T47D (cell line): ENCODE measurements around the gene MAST3.
"Not testable (repeated sequence)": the region's sequence is repeated elsewhere in the genome, so short reads cannot be mapped to it uniquely, and the experiment has no call there.

Experiments used
- DNase-seq, 2 experiments: peaks; one replicate each; pipeline versions ENCODE4 v3.0.0 to v3.0.0-alpha.2; 2011 to 2012; ENCODE audit warnings: low read depth in 1 of 2, low spot score in 1 of 2
- JUND ChIP-seq: IDR thresholded peaks from 2 replicates; pipeline ENCODE4 v1.6.1; 2012; ENCODE audit warnings: low read depth
- in situ Hi-C: cut with HindIII; loops from 2 replicates; pipeline ENCODE4 v1.10.0; 2016; ENCODE audit warnings: low sequenced_read_pairs, low pct_unique_long_range_greater_than_20kb

The MAST3 gene

DNA sequence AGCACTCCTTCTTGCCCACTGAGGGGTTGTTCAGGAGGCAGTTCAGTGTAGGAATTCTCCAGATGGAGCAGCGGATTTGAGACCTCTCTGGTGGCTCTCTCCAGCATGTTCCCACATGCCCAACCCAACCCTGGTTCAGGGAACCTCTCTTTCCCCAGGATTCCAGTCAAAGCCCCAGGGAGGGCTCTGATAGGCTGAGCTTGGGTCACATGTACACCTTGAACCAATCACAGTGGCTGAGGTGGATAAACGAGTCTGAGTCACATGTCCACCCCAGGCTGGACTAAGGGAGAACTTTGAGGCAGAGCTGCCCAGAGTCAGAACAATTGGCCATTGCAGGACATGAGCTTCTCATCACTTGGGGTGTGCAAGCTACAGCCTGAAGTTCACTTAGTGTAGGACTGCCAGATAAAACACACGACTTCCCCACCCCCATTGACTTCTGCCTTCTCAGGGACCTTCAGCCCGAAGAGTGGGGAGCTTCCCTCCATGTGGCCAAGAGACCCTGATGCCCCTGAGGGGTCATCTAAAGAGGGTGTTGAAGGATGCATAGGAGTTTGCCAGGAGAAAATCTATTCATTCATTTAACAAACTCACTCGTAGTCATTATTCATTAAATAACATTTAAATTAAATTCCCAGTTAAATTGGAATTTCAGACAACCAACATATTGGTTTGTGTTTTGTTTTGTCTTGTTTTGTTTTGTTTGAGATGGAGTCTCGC is 4.0 kb upstream of the MAST3 start:
- in situ Hi-C loops, result no loop called here
- peak in 1 of 2 experiments; percentile 67 for DNase-seq
- TF ChIP-seq JUND, result no peak

DNA sequence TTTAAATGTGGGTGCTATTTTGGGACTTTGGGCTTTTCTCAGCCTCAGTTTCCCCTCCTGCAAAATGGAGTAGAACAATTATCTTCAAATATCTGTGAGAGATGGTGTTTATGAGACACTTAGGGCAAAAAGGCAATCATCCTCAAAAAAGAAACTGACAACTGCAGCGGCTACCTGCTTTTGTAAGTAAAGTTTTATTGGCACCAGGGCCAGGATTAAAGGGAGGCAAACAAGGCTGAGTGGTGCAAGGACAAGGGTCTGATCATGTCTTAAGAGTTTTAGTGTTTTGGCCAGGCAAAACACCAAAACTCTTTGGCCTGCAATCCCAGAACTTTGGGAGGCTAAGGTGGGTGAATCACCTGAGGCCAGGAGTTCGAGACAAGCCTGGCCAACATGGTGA is 1.3 kb upstream of the MAST3 start:
- in situ Hi-C loops, result no loop called here
- DNase-seq, result no peak
- no peak for TF ChIP-seq JUND

DNA sequence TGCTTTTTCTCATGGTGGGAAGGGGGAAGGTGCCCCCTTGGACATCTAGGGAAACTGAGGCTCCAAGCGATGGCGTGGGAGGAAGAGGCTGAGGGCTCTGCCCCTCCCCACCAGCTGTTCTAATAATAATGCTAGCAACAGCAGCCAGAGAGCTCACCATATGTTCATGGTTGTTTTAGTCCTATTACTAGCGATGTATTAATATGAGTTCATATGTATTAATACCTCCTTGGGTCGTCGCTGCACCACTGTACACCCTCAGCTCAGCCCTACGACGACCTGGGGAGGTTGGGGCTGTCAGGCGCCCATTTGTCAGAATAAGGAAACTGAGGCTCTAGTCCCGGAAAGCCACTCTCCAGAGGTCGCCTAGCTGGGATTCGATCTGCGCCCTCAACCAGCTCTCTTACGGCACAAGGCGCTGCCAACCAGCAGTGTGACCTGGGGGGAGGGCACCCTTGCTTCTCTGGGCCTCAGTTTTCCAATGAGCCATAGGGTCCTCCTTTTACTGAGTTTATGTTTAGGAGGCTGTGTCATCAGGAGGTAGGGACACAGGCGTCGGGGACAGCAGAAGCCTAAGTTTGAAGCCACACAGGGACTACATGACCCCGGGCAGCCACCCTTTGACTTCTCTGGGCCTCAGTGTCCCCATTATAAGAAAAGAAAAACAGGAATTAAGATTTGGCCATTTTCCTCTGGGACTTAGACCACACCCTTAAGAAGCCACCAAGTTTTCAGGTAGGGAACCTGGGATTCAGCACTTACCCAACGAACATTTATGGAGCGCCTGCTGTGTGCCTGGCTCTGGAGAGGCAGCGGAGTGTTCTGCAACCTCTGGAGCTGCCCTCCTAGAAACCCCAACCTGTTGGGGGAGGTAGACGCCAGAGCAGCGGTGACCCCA is 664 bp downstream of the MAST3 start:
- in situ Hi-C loops, result no loop called here
- DNase-seq, result no peak
- TF ChIP-seq JUND, result no peak

DNA sequence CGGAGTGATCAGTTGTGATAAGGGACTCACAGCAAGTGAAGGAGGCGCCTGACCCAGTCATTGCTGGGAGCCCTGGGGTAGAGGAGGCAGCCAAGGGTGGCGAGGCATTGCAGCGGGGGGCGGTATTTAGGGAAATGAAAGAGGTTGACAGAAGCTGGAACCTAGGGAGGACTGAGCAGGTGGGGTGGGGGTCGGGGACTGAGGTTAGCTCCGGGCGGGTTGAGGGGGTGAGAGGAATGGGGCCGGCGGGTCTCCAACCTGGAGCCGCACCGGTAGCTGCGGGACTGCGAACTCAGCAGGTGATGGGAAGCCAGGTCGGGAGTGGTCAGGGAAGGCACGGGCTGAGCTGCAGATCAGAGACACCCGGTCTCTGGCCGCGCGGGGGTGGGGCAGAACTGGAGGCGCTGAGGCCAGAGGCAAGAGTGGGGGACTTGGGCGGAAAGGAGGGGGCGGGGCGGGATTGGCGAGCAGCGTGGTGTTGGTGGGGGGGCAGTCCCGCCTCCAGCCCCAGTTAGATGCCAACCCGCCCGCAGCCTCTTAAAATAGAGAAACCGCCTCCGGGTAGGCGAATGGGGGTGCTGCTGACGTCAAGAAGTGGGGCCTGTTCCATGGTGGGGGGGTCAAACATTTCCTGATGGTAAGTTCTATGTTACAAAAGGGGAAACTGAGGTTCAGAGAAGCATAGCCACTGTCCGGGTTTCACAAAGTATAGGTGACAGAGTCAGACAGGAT is 1.5 kb downstream of the MAST3 start:
- no peak for TF ChIP-seq JUND
- DNase-seq, result no peak
- in situ Hi-C loops, result no loop called here

DNA sequence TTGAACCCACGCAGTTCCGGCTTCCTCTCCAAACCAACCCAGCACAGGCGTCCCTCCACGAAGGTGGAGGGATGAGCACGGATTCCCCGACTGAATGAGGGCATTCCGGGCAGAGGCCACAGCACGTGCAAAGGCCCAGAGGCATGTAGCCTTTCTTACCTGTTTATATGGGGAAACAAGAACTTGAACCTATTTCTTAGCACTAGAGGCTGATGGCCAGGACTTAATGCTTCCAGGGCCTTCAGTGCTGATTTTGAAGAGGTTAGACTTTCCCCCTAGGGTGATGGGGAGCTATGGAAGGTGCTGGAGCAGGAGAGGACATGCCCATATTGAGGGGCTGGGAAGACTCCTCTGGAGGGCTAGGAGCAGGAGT is 2.0 kb downstream of the MAST3 start:
- no peak for TF ChIP-seq JUND
- DNase-seq, result no peak
- in situ Hi-C loops, result no loop called here

DNA sequence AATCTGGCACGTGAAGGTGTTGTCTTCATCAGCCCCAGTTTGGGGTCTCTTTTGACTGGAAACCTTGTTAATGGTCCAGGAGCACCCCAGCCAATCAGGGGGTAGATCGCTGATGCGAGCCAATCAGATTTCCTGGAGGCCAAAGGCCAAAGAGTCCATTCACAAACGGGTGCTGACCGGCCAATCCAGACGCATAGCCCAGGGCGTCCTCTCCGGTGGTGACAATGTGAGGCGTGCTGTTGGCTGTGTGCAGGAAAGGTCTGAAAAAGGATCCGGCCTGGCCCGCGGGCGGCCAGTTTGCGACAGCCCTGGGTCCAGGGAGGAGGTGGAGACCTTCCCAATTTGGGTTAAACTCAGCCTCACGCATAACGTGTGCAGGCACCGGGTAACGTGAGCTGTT is 3.1 kb downstream of the MAST3 start:
- no peak for TF ChIP-seq JUND
- in situ Hi-C loops, result no loop called here
- peak; percentile 53 to 78 for DNase-seq

DNA sequence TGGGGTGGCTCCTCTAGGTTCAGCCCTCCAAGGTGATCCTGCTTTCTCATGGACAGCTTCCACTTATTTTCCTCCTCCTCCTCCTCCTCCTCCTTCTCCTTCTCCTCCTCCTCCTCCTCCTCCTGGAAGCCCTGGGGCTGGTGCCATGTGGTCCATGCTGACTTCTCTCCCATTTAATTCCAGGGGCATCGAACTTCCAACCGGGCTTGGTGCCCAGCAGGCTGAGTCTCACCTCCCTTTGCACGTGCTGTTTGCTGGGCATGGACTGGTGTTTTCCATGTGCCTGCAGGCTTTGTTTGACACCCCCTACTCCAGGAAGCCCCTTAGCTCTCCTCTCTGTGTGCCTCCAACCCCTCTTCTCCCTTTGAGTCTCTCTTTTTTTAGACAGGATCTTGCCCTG is 3.7 kb downstream of the MAST3 start:
- DNase-seq, result no peak
- TF ChIP-seq JUND, result no peak
- in situ Hi-C loops, result no loop called here

DNA sequence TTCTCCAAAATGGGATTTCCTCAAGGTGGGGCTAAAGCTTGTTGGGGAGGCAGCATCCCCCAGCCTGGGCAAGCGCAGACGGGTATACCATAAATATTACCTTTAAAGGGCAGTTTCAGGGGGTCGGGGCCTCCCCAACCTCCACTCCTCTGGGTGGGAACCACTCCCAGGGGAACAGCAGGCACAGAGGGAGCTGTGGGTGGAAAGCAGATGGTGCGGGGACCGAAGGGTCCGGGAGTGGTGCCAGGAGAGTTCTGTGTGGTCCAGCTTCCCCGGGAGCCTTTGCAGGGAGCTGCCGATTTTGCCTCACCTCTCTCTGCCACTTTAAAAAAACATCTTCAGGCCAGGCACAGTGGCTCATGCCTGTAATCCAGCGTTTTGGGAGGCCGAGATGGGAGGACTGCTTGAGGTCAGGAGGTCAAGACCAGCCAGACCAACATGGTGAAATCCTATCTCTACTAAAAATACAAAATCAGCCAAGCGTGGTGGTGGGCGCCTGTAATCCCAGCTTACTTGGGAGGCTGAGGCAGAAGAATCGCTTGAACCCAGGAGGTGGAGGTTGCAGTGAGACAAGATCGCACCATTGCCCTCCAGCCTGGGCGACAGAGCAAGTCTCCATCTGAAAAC is 5.5 kb downstream of the MAST3 start:
- no peak for DNase-seq
- in situ Hi-C loops, result no loop called here
- no peak for TF ChIP-seq JUND

DNA sequence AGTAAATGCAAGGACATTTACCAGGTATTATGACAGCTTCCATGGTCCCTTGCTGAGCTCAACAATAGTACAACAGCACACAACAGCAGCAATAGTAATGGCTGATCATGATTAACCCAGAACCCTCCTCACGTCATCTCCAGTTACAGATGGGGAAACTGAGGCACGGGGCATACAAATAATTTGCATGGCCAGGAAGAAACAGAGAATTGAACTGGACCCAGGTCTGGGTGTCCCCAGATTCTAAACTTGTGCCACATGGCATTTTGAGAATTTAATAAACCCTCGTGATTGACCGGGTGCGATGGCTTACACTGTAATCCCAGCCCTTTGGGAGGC is 7.2 kb downstream of the MAST3 start:
- no peak for TF ChIP-seq JUND
- DNase-seq, result no peak
- in situ Hi-C loops, result no loop called here

DNA sequence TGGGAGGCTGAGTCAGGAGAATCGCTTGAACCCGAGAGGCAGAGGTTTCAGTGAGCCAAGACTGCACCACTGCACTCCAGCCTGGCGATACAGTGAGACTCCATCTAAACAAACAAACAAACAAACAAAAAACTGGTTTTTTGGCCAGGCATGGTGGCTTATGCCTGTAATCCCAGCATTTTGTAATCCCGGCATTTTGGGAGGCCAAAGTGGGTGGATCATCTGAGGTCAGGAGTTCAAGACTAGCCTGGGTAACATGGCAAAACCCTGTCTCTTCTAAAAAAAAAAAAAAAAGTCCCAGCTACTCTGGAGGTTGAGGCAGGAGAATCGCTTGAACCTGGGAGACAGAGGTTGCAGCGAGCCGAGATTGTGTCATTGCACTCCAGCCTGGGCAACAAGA is 7.7 kb downstream of the MAST3 start:
- in situ Hi-C loops, DNase-seq: not testable (repeated sequence)

DNA sequence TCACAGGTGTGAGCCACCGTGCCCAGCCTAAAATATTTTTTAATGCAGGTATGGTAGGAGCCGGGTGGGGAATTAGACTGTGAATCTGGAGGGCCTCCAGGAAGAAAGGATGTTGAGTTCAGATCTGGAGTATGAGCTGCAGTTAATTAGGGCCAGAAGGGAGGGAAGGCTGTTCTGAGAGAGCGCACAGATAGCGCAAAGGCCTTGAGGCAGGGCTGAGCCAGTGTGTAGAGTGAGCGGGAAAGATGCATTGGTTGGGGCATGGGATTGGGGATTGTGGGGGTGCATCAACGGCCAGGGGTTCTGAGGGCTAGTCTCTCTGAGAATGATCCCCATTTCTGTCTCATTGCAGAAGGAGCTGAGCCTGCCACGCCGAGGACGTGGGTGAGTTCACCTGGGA is 9.7 kb downstream of the MAST3 start:
- in situ Hi-C loops, result no loop called here
- DNase-seq, result no peak
- TF ChIP-seq JUND, result no peak

DNA sequence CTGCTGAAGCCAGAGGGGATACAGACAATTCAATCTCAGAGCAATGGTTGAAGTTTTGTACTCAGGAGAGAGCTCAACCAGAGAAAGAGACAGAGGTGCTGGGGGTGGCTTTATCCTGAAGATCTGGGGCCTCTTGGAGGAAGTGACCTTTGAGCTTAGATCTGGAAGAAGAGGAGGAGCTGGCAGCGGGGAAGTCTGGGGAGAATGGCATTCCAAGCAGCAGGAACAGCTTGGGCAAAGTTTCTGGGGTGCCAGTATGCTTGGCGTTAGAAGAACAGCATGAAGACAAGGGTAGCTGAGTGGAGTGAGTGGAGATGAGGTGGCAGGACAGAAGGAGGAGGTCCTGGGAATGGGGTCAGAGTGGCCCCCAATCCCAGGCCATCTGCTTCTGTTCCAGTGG is 11.3 kb downstream of the MAST3 start:
- no peak for DNase-seq
- in situ Hi-C loops, result no loop called here
- no peak for TF ChIP-seq JUND

DNA sequence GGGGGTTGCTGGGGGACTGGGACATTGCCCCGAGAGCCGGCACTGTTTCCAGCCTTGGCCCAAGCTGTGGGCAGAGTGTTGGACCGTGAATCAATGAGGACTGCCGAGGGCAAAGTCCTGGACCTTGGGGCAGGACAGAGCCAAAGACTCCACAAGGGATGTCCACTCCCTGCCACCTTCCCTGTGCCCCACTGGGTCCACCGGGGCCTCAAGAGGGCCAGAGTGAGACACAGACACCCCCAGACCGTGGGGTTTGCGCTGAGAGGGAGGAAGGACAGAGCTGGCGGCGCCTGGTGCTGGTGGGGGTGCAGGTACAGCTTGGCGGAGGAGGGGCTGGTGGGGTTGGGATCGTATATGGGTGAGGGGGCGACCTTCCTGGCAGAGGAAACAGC is 11.8 kb downstream of the MAST3 start:
- no peak for TF ChIP-seq JUND
- in situ Hi-C loops, result no loop called here
- DNase-seq, result no peak
